Activated effector memory CD4-positive, alpha-beta T cell treated with Interleukin-2 at 50 U/mL for 16 hours (primary cell): Measurements from ENCODE around the gene TMEM250.
A peak's percentile ranks its signal among the peaks of the same experiment; 100 is the strongest.

Experiments used
- DNase-seq: peaks from one replicate; pipeline ENCODE4 v3.0.0-alpha.2; 2020

The TMEM250 gene

DNA sequence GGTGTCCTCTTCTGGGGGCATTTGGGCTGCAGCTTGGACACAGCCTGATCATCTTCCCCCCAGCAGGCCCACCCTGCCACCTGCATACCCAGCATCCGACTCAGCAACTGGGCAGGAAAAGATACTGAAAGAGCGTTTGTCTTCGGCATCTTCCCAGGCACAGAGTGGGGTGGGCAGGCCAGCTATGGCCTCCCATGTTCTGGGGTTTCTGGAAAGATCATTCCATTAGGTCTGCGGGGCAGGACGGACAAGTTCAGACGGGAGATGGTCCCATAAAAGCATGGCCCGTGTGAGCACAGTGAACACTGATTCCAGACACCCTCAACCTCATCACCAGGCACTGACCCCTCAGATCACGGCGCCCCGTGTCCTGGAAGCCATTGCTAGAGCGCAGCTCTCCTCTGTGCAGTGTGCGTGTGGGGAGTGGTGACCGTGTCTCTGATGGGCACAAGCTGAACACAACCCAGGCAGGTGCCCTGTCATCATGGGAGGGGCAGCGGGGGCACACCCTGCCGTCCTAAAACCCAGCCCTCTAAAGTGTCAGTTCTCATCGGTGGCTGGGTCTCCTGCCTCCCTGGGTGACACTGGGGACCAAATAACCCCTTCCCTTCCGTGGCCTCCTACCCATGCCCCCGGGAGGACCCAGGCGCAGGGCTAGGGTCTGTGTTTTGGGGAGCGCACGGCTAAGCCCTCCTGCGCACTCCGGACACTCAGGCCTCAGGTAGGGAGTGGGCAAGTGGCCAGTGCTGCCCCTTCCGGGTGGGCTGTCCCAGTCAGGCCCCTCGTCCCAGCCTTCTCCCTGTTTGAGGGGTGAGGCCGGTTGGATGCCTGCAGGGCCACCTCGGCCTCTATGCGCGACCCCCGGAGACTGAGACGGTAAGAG, 13.2 kb upstream of the TMEM250 start:
- no peak for DNase-seq

DNA sequence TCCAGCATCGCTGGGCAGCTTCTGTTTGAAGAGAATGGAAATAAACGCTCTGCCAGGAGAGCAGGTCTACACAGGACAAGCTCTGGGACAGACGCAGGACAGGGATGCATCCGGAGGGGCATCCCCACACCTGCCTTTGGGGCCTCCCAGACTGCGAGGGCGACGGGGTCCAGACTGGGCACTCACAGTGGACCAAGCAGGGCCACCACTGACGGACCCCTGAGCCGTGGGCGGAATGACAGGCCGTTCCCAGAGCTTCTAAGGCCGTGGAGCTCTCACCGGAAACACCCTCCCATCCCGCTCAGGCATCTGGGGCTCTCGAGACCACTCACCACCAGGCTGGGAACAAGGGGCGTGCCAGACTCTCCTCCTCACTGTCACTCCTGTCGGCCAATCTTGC, 10.5 kb upstream of the TMEM250 start:
- DNase-seq = no peak

DNA sequence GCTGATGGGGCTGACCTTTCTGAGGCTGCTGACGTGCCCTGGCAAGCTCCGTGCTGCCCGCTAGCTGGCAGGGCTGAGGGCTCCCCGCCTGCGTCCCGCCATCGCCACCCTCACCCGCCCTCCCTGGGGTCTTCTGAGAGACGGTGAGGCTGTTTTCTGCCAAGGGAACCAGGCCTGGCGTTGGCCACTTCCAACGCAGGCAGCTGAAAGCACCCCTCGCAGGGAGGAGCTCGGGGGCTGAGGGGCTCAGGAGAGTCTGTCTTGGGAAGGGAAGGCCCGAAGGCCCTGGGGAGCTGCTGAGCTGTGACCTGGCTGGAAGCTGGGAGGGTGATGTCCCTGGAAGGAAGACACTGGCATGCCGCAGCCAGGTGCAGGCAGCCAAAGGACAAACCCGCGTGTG, 9.8 kb upstream of the TMEM250 start:
- no peak for DNase-seq

DNA sequence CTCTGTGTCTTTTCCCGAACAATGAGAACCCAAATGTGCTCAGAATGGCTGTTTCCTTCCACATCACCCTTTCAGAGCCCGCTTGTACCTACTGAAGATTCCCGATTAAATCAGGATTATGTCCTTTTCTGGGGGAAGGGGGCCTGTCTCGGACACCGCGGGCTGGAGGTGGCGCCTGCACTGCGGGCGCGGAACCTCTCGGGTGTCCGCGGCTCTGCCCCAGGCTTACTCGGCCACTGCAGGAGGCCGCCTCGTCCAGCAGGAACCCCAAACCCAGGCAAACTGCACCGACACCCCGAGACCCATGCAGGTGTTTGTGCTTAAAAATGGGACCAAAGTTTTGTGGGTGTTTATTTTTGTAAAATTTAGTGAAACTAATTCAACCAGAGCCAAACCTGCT, 8.6 kb upstream of the TMEM250 start:
- DNase-seq = no peak

DNA sequence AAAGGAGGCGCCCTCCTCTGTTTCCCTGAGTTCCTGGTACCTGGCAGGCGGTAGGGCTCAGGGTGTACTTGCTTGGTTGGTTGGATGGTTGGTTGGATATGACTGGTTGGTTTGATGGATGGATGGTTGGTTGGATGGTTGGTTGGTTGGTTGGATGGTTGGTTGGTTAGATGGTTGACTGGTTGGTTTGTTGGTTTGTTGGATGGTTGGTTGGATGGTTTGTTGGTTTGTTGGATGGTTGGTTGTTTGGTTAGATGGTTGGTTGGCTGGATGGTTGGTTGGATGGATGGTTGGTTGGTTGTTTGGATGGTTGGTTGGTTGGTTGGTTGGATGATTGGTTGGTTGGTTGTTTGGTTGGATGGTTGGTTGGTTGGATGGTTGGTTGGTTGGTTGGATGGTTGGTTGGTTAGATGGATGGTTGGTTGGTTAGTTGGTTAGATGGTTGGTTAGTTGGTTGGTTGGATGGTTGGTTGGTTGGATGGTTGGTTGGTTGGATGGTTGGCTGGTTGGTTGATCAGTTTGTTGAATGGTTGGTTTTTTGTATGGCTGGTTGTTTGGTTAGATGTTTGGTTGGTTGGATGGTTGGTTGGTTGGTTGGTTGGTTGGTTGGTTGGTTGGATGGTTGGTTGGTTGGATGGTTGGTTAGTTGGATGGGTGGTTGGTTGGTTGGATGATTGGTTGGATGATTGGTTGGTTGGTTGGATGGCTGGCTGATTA, 6.5 kb upstream of the TMEM250 start:
- DNase-seq = no peak

DNA sequence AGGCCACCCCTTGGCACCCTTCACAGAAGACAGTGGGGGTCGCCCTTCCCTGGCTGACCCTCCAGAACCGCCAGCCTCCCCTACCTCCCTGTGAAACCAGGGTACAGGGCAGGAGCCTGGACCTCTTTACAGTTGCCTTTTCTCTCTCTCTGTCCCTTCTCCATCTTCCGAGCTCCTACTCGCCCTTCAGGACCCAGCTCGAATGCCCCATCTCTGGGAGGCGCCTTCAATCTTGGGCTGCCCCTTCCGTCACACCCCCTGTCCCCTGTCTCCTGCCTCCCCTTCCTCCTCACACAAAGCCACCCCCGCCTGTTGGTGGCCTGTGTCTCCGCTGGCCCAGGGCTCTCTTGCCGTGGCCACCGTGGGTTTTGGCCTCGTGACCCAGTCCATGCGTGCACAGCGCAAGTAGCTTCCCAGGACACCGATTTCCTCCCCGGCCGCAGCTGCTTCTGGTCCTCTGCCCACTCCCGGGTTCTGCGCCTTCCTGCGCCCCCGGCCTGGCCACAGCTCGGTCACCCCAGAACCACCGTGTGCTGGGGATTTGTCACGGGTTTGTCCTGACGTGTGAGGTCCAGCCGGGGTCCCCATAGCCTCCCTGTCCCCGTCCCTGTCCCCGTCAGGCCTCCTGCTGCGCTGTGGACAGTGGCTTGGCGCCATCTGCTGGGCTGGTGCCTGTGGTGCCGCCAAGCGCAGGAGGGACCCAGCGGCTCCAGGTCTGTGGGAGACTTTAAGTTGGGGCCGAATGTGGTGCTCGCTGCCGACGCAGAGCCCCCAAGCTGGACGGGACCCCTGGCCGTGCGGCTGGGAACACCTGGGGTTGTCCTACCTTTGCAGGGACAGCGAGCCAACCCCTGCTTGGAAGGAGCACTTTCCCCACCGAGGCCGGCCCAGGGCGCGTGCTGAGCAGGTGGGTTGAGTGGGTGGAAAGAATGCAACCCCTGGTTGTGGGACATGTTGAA, 4.0 kb upstream of the TMEM250 start:
- DNase-seq = peak; percentile 64

DNA sequence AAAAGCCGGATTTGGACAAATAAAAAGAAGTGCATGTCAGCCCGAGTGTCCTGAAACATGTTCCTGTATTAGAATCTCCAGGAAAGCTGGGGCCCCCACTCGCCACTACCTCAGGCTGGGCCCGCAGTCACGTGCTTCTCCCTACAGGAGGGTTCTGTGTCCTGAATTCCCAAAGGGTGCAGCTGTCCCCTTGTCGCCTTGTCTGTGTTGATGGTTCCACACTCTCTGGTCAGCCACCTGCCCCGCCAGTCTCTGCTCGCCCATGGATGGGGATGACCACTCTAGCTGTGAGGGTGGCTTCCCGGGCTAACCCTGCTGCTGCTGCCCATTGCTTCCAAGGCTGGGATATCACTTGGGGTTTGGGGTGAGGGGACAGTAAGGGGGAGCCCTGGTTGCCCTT, 3.1 kb upstream of the TMEM250 start:
- no peak for DNase-seq

DNA sequence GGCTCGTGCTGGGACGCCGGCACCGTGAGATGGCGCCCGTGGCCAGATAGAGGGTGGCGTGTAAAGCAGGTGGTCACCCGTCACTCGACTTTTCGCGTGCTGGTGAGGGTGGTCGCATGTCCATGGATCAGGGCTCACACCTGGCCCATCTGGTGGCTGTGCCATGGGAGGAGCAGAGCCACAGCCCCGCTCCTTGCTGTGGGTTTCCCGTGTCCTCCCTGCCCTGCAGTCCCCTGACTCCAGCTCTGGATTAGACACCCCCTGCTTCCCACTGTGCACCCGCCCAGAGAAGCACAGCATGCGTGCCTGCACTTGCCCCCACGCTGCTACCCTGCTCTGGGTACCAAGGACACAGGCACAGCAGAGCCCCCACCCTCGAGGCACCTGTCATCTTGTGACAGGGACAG, 1.8 kb upstream of the TMEM250 start:
- no peak for DNase-seq

DNA sequence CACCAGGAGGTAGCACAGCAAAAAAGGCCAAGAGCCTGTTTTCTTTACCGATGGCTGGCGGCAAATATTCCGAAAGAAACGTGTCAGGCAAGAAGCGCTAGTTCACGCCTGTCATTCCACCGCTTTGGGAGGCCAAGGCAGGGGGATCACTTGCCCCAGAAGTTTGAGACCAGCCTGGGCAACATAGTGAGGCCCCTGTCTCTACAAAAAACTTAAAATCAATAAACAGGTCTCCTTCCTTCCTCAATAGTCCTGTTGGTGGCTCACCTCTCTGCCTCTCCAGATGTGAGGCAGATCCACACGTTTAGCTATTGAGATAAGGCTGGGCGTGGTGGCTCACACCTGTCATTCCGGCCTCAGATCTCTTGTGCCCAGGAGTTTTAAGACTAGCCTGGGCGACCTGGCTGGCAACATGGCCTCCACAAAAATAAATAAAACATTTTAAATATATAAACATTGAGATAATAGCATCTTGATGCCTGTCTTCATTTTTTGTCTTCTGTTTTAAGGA, 1.3 kb upstream of the TMEM250 start:
- no peak for DNase-seq

DNA sequence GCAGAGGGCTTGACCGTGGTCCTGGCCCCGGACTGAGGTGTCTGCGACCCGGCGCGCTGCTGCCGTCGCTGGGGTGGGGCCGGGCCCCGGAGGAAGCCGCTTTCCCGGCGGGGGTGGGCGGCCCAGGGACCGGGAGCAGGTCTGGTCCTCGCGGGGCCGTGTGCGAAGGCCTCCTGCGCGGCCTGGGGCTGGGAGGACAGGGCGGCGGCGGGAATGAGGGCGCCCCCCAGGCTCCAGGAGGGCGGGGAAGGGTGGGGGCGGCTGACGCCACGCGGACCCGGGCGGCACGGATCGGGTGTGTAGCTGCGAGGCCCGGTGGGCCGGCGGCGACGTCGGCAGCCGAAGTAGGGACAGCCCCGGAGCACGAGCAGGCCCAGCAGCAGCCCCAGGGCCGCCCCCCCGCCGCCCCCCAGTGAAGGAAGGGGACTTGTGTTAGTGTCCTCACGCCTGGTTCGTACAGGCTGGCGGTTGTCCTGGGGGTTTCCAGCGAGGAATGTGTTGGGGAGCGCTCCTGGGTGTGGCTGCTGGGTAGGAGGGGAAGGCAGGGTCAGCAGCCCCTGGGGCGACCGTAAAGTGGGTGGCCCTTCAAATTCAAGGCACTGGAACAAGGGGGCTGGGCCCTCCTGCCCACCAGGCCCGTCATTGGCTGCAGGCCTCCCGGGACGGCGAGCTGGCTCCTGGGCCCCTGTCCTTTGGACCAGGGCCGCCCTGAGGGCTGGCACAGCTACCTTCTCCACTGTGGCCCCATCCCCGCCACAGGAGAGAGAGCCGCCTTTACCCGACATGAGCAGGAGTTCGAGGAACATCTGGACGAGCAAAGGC, 597 bp upstream of the TMEM250 start:
- DNase-seq = no peak

DNA sequence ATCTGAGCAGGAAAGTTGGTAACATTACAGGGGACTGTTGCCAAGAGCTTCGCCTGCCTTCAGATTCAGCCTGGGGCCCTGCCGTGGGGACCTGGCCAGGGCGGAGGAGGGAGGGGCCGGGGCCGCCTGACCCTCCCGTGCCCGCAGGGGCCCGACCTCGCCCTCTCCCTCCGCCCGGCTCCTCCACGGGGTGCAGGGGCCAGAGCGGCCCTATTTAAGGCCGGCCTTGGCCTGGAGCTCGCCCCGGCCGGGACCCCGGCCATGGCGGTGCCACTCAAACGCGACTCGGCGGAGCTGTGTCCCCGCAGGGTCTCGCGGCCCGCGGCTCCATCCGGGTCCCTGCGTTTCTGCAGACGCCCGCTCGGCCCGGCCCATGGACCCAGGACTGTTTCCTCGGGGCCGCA, 757 bp downstream of the TMEM250 start:
- DNase-seq = no peak

DNA sequence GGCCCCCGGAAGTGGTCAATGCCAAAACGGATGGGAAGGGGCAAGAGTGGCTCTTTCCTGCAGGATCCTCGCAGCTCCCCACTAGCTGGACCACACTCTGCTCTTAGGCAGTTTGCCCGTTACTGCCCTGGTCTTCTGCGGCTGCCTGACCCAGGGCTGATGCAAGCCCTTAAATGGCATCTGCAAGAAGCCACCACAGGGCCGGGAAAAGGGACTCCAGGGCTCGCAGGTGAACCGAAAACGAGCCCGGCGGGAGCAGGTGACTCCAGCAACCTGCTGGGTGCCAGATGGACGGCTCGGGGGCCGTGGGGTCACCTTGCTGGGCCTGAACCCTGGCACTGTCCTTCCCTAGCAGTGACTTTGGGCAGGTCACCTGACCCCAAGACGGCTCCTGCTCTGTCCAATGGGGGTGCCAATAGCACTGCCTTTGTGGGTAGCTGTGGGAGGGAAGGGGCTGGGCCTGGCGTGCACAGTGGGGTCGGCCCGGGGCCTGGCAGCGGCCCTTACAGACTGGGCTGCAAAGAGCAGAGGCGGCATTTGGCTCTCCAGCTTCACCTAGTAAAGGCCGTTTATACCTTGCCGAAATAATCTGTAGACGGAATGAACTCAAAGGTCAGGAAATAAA, 1.3 kb downstream of the TMEM250 start:
- no peak for DNase-seq

DNA sequence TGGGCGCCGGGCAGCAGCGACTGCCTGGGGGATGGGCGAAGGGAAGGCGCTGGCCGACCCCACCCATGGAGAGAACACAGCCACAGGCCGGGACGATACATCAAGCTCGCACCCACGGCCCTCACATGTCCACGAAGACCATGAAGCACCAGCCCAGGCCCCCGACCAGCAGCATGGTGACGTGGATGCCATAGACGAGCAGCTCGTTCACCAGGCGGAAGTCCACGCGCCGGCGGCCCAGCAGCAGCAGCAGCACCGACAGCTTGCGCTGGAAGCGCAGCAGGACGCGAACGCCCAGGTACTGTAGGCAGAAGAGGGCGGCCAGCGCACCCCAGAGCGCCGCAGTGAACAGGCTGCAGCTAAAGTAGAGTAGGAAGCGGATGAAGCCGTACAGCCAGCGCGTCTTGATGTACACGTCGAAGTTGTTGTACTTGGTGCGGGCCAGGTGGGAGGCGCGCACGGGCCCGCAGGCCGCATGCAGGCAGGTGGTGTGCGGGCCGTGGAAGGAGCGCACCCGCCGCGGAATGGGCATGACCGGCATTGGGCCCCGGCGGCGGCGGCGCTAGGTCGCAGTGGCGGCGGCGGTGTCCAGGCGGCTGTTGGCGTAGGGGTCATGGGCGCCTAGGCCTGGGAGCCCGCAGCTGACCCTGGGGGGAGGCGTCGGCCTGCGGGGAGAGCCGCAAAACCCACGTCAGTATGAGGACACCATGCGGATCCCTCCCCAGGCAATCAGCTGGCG, 2.1 kb downstream of the TMEM250 start:
- no peak for DNase-seq

DNA sequence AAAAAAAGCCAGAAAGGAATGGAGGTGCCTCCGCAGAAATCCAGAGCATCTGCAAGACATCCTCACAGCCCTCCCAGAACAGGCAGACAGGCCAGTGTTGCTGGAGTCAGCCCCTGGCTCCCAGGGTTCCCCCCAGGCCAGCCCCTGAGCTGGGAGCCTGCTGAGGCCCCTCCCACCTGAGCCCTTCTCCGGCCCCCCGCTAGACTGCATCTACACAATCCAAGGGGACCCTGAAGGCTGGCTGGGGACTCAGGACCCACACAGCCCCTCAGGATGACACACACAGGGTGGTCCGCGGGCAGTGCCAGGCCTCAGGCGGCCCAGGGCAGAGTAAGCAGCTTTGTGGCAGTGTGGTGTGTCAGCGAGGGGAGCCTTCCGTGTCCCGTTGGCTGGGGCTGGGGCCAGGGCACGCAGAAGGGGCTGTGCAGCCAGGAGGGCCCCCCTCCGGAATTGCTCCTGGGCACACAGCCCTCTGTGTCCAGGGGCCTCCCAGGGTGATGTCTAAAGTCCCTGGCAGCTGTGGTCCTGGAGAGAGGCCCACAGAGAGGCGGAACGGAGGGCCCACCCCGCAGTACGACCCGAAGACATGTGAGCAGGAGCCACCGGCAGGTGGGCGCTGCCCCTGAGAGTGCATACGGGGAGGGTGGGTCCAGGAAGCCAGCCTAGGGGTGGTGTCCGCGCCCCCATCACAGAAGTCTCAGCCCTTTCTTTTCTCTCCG, 2.9 kb downstream of the TMEM250 start:
- no peak for DNase-seq

DNA sequence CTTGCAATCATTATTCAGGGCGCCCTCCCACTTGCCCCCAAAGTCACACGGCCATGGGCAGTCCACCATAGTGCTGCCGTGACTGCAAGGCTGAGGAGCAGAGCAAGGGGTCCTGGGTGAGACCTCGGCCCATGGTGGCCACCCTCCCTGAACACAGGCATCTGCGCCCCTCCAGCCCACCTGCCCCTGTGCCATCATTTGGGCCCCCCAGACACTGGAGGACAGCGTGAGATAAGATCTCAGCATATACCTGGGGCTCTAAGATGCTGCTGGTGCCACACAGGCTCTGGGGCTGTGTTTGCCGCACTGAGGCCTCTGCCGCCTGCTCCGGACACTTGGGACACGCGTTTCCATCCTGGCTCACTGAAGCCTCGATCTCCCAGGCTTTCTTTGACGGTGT, 3.5 kb downstream of the TMEM250 start:
- DNase-seq = no peak

DNA sequence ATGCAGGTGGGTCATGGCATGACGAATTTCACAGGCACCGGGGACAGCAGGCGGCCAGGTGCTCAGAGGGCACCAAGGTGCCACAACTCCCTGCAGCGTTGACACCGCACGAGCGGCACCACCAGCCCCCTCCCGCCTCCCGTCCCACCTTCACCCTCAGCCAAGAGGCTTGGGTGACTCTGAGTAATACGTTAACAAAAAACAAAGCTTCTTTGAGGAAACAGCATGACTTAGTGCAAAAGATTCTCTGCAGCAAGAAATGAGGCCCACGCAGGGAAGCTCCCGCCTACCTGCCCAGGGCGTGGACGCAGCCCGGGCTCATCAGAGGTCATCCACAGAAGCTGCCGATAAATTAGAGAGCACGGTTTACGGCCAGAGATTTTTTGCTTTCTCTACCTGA, 4.1 kb downstream of the TMEM250 start:
- DNase-seq = no peak

DNA sequence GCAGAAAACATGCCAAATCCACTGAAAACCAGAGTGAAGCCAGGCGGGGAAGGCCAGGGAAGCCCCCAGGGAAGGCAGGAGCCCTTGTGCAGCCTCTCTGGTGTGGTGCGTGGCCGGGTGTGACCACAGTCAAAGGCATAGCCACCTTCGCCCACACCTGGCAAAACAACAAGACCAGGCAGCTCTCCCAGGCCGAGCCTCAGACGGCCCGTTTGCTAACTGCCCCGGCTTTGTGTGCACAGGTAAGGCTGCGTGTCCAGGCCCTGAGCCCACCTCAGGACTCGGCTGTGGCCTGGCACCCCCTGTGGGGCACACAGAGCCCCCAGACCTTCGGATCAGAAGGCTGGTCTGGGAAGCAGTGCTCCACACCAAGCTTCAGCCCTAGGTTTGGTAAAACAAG, 6.1 kb downstream of the TMEM250 start:
- DNase-seq = no peak

DNA sequence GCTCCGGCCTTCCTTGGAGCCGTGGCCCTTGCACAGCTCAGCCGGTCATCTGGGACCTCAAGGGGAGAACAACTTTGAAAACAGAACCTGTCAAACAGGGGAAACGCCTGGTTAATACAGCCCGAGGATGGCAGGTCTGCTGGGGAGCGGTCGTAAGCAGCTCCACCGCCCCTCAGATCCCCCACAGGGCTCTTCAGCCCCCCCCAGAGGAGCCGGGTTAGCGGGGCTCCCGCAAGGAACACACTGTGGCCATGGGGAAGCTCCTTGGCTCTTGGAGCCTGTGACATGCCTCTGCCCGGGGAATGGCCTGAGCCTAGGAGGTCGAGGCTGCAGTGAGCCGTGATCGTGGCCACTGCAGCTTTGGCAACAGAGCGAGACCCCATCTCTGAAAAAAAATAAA, 6.8 kb downstream of the TMEM250 start:
- DNase-seq = no peak

DNA sequence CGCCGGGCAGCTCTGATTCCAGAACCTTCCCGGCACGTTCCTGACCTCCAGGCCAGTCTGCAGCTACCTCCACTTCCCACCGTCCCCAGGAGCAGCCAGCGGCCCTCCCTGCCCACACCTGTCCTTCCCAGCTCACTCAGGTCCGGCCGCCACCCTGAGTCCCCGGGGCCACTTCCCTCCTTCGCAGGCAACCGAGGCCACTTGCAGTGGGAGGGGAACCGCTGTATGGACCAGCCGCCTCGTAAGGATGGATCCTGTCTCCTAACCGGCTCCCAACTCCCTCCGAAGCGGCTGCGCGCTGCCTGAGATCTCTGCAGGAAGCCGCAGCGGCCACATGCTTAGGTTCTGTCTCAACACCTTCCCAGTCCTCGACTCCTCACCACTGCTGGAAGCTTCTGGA, 7.5 kb downstream of the TMEM250 start:
- no peak for DNase-seq
